GM19238 (cell line): Measurements from ENCODE around the gene CRISPLD2.
"Not testable (repeated sequence)": the region's sequence is repeated elsewhere in the genome, so short reads cannot be mapped to it uniquely, and the experiment has no call there.

ENCODE experiments used
- DNase-seq: peaks from one replicate; pipeline ENCODE4 v3.0.0; 2011; ENCODE audit warnings: low spot score; ENCODE audit not compliant: insufficient read length

Gene CRISPLD2

GRCh38 chr16:84839956-84840355 is 20.2 kb downstream of the CRISPLD2 start:
- DNase-seq: no peak

GRCh38 chr16:84840687-84841627 is 21.2 kb downstream of the CRISPLD2 start:
- no peak for DNase-seq

GRCh38 chr16:84841787-84842300 is 22.1 kb downstream of the CRISPLD2 start:
- no peak for DNase-seq

GRCh38 chr16:84842516-84843148 is 22.8 kb downstream of the CRISPLD2 start:
- no peak for DNase-seq

GRCh38 chr16:84843149-84844048 is 23.6 kb downstream of the CRISPLD2 start:
- DNase-seq: no peak

GRCh38 chr16:84844049-84844350 is 24.2 kb downstream of the CRISPLD2 start:
- no peak for DNase-seq

GRCh38 chr16:84844559-84845495 is 25.0 kb downstream of the CRISPLD2 start:
- no peak for DNase-seq

GRCh38 chr16:84845496-84846002 is 25.8 kb downstream of the CRISPLD2 start:
- DNase-seq: no peak

- DNase-seq: no peak
Observed at GRCh38 chr16:84847564-84848355, 28.0 kb downstream of the CRISPLD2 start.

- no peak for DNase-seq
Observed at GRCh38 chr16:84848986-84849634, 29.3 kb downstream of the CRISPLD2 start.

GRCh38 chr16:84849751-84850150 is 30.0 kb downstream of the CRISPLD2 start:
- DNase-seq: no peak

GRCh38 chr16:84850714-84851113 is 30.9 kb downstream of the CRISPLD2 start:
- no peak for DNase-seq

GRCh38 chr16:84851192-84852127 is 31.7 kb downstream of the CRISPLD2 start:
- DNase-seq: no peak

- no peak for DNase-seq
Observed at GRCh38 chr16:84853534-84853933, 33.7 kb downstream of the CRISPLD2 start.

- DNase-seq: no peak
Observed at GRCh38 chr16:84854759-84855158, 35.0 kb downstream of the CRISPLD2 start.

GRCh38 chr16:84855435-84856202 is 35.8 kb downstream of the CRISPLD2 start:
- not testable (repeated sequence) for DNase-seq

- DNase-seq: not testable (repeated sequence)
Observed at GRCh38 chr16:84856203-84856581, 36.4 kb downstream of the CRISPLD2 start.
